HepG2 (cell line): ENCODE measurements around the gene PNKD. TPM values are rescaled to one million over a fixed set of nuclear protein-coding genes. Genes with fewer than 3 reads are reported as not detected.

Experiments used
- CC2D1A ChIP-seq: sonication (generic); formaldehyde crosslinking; IDR thresholded peaks from 2 replicates; pipeline ENCODE4 v1.8.1; 2023; ENCODE audit warnings: mild to moderate bottlenecking, missing genetic modification reagents
- CHCHD3 ChIP-seq: sonication (generic); formaldehyde crosslinking; IDR thresholded peaks from 2 replicates; pipeline ENCODE4 v1.8.0; 2022; ENCODE audit warnings: mild to moderate bottlenecking, missing genetic modification reagents, moderate library complexity
- FOXM1 ChIP-seq: sonication (generic); formaldehyde crosslinking; IDR thresholded peaks from 2 replicates; pipeline ENCODE4 v1.5.0; 2020; ENCODE audit warnings: missing genetic modification reagents
- ONECUT2 ChIP-seq: sonication (generic); formaldehyde crosslinking; IDR thresholded peaks from 2 replicates; pipeline ENCODE4 v1.4.0; 2020; ENCODE audit warnings: missing genetic modification reagents
- RARA ChIP-seq: IDR thresholded peaks from 2 replicates; pipeline ENCODE4 v1.6.1; 2016; ENCODE audit warnings: missing genetic modification reagents, missing compliant biosample characterization
- SRSF1 ChIP-seq: fragments of 200-400 bp; formaldehyde crosslinking; optimal IDR thresholded peaks from 2 replicates; pipeline ENCODE3; 2017; ENCODE audit warnings: mild to moderate bottlenecking, low read depth, low read length, moderate library complexity
- ZFP1 ChIP-seq: IDR thresholded peaks from 2 replicates; pipeline ENCODE4 v1.6.1; 2016
- ZNF549 ChIP-seq: sonication (generic); formaldehyde crosslinking; IDR thresholded peaks from 2 replicates; pipeline ENCODE4 v1.5.0; 2020; ENCODE audit warnings: missing genetic modification reagents
- ZNF607 ChIP-seq: sonication (generic); formaldehyde crosslinking; IDR thresholded peaks from 2 replicates; pipeline ENCODE4 v1.5.1; 2020; ENCODE audit warnings: missing genetic modification reagents, mild to moderate bottlenecking, borderline replicate concordance
- polyA plus RNA-seq, 8 experiments: library from polyadenylated mRNA; depleted of rRNA in 3 of 8; stranded (reverse) in 7 of 8; unstranded in 1 of 8; fragments of >200 nt; fragmentation: Illumina TruSeq in 4 of 8; extraction: Trizol in 4 of 8; gene quantifications; 2 replicates each; pipeline versions ENCODE4 v1.2.1 to v1.2.3, GENCODE V29; 2011 to 2016; ENCODE audit warnings: low read depth in 4 of 8, missing spikeins in 1 of 8, mixed read lengths in 1 of 8; ENCODE audit not compliant: insufficient read depth in 1 of 8
- total RNA-seq, 5 experiments: library from RNA; depleted of rRNA; stranded (reverse); fragments of >200 nt; fragmentation: Illumina TruSeq; extraction: Trizol; gene quantifications; 2 replicates each; pipeline ENCODE4 v1.2.3, GENCODE V29; 2016; ENCODE audit warnings: low read depth in 1 of 5
- TF ChIP-seq, protein P1 (sequence below): sonication (generic); formaldehyde crosslinking; IDR thresholded peaks from 2 replicates; pipeline ENCODE4 v1.5.0; 2020; ENCODE audit warnings: missing genetic modification reagents
- TF ChIP-seq, protein P2 (sequence below): sonication (generic); formaldehyde crosslinking; IDR thresholded peaks from 2 replicates; pipeline ENCODE4 v1.5.0; 2020; ENCODE audit warnings: mild to moderate bottlenecking, missing genetic modification reagents, borderline replicate concordance
- TF ChIP-seq, protein P3 (sequence below): sonication (generic); formaldehyde crosslinking; IDR thresholded peaks from 2 replicates; pipeline ENCODE4 v1.4.0; 2020; ENCODE audit warnings: missing genetic modification reagents, borderline replicate concordance
- TF ChIP-seq, protein P4 (sequence below): sonication (generic); formaldehyde crosslinking; IDR thresholded peaks from 2 replicates; pipeline ENCODE4 v1.5.0; 2020; ENCODE audit warnings: missing genetic modification reagents

Gene PNKD
- total and polyA plus RNA-seq, 2 of the 13 experiments (the other 11 are each of a cell fraction or from before 2014, with no cell fraction given), result 55.9 to 80.4 TPM

DNA sequence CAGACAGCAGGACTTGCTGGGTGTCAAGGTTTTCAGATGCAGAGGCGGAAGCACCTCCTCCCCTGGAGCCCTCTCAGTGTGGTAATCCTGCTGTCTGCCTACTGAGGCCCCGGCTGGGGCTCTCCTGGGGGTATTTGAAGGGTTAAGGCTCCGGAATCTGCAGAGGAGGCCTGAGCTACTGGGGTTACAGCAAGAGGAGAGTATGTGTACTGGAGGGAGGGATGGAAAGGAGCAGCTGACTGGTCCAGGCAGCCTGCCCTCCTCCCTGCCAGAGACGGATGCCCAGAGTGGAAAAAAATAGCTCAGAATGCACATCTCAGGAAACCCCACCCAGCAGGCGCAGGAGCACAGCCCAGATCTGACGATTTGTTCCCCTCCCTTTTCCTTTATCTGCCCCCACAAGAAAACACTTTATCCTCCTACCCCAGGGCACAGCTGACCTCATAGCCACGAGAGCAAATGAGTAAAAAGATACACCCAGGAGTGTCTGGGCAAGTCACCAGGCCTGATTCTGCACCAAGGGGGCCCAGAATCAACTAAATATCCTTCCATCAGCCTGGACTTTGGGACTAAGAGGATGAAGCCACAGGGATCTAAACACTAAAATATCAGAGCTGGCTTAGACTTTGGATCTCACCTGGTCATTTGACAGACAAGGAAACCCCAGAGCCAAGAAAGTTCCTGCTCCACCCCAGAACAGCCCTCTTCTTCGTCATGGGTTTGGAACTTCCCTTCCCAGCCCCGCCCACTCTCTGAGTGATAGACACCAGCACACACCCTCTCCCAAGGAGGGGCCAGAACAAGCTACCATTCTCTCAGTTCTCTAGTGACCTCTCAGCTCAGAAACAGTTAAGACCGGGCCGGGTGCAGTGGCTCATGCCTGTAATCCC lies 16.5 kb downstream of the PNKD start (continued):
- TF ChIP-seq, protein P1, sequence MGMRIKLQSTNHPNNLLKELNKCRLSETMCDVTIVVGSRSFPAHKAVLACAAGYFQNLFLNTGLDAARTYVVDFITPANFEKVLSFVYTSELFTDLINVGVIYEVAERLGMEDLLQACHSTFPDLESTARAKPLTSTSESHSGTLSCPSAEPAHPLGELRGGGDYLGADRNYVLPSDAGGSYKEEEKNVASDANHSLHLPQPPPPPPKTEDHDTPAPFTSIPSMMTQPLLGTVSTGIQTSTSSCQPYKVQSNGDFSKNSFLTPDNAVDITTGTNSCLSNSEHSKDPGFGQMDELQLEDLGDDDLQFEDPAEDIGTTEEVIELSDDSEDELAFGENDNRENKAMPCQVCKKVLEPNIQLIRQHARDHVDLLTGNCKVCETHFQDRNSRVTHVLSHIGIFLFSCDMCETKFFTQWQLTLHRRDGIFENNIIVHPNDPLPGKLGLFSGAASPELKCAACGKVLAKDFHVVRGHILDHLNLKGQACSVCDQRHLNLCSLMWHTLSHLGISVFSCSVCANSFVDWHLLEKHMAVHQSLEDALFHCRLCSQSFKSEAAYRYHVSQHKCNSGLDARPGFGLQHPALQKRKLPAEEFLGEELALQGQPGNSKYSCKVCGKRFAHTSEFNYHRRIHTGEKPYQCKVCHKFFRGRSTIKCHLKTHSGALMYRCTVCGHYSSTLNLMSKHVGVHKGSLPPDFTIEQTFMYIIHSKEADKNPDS (CRISPR knock-in tag), result no peak
- TF ChIP-seq, protein P2, sequence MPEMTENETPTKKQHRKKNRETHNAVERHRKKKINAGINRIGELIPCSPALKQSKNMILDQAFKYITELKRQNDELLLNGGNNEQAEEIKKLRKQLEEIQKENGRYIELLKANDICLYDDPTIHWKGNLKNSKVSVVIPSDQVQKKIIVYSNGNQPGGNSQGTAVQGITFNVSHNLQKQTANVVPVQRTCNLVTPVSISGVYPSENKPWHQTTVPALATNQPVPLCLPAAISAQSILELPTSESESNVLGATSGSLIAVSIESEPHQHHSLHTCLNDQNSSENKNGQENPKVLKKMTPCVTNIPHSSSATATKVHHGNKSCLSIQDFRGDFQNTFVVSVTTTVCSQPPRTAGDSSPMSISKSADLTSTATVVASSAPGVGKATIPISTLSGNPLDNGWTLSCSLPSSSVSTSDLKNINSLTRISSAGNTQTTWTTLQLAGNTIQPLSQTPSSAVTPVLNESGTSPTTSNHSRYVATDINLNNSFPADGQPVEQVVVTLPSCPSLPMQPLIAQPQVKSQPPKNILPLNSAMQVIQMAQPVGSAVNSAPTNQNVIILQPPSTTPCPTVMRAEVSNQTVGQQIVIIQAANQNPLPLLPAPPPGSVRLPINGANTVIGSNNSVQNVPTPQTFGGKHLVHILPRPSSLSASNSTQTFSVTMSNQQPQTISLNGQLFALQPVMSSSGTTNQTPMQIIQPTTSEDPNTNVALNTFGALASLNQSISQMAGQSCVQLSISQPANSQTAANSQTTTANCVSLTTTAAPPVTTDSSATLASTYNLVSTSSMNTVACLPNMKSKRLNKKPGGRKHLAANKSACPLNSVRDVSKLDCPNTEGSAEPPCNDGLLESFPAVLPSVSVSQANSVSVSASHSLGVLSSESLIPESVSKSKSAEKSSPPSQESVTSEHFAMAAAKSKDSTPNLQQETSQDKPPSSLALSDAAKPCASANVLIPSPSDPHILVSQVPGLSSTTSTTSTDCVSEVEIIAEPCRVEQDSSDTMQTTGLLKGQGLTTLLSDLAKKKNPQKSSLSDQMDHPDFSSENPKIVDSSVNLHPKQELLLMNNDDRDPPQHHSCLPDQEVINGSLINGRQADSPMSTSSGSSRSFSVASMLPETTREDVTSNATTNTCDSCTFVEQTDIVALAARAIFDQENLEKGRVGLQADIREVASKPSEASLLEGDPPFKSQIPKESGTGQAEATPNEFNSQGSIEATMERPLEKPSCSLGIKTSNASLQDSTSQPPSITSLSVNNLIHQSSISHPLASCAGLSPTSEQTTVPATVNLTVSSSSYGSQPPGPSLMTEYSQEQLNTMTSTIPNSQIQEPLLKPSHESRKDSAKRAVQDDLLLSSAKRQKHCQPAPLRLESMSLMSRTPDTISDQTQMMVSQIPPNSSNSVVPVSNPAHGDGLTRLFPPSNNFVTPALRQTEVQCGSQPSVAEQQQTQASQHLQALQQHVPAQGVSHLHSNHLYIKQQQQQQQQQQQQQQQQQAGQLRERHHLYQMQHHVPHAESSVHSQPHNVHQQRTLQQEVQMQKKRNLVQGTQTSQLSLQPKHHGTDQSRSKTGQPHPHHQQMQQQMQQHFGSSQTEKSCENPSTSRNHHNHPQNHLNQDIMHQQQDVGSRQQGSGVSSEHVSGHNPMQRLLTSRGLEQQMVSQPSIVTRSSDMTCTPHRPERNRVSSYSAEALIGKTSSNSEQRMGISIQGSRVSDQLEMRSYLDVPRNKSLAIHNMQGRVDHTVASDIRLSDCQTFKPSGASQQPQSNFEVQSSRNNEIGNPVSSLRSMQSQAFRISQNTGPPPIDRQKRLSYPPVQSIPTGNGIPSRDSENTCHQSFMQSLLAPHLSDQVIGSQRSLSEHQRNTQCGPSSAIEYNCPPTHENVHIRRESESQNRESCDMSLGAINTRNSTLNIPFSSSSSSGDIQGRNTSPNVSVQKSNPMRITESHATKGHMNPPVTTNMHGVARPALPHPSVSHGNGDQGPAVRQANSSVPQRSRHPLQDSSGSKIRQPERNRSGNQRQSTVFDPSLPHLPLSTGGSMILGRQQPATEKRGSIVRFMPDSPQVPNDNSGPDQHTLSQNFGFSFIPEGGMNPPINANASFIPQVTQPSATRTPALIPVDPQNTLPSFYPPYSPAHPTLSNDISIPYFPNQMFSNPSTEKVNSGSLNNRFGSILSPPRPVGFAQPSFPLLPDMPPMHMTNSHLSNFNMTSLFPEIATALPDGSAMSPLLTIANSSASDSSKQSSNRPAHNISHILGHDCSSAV (CRISPR knock-in tag), result no peak
- TF ChIP-seq ZNF607 (CRISPR knock-in tag) (0 out of 2 replicates have a peak, but pooled peaks have one; percentile 11), FOXM1 (CRISPR knock-in tag) (no peak), RARA (0 out of 2 replicates have a peak, but pooled peaks have one; percentile 39), ZNF549 (CRISPR knock-in tag) (no peak), SRSF1 (no peak), CC2D1A (CRISPR knock-in tag) (no peak), ONECUT2 (CRISPR knock-in tag) (no peak), CHCHD3 (no peak), ZFP1 (CRISPR knock-in tag) (no peak)
- TF ChIP-seq, protein P3, sequence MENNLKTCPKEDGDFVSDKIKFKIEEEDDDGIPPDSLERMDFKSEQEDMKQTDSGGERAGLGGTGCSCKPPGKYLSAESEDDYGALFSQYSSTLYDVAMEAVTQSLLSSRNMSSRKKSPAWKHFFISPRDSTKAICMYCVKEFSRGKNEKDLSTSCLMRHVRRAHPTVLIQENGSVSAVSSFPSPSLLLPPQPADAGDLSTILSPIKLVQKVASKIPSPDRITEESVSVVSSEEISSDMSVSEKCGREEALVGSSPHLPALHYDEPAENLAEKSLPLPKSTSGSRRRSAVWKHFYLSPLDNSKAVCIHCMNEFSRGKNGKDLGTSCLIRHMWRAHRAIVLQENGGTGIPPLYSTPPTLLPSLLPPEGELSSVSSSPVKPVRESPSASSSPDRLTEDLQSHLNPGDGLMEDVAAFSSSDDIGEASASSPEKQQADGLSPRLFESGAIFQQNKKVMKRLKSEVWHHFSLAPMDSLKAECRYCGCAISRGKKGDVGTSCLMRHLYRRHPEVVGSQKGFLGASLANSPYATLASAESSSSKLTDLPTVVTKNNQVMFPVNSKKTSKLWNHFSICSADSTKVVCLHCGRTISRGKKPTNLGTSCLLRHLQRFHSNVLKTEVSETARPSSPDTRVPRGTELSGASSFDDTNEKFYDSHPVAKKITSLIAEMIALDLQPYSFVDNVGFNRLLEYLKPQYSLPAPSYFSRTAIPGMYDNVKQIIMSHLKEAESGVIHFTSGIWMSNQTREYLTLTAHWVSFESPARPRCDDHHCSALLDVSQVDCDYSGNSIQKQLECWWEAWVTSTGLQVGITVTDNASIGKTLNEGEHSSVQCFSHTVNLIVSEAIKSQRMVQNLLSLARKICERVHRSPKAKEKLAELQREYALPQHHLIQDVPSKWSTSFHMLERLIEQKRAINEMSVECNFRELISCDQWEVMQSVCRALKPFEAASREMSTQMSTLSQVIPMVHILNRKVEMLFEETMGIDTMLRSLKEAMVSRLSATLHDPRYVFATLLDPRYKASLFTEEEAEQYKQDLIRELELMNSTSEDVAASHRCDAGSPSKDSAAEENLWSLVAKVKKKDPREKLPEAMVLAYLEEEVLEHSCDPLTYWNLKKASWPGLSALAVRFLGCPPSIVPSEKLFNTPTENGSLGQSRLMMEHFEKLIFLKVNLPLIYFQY, result no peak
- TF ChIP-seq, protein P4, sequence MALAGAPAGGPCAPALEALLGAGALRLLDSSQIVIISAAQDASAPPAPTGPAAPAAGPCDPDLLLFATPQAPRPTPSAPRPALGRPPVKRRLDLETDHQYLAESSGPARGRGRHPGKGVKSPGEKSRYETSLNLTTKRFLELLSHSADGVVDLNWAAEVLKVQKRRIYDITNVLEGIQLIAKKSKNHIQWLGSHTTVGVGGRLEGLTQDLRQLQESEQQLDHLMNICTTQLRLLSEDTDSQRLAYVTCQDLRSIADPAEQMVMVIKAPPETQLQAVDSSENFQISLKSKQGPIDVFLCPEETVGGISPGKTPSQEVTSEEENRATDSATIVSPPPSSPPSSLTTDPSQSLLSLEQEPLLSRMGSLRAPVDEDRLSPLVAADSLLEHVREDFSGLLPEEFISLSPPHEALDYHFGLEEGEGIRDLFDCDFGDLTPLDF (CRISPR knock-in tag), result no peak
